ENCODE data around the gene ST8SIA4. TPM values are rescaled to one million over a fixed set of nuclear protein-coding genes. Genes with fewer than 3 reads are reported as not detected.
A peak's percentile ranks its signal among the peaks of the same experiment; 100 is the strongest.
"Not testable (repeated sequence)": the region's sequence is repeated elsewhere in the genome, so short reads cannot be mapped to it uniquely, and the experiment has no call there.

ST8SIA4 gene
- total and polyA plus RNA-seq, 2 donors (not counting 1 experiment from before 2014, with no cell fraction given): 9.5 to 42.6 TPM

GRCh38 chr5:100787648-100788047 is 115.4 kb downstream of the ST8SIA4 start:
- no peaks in the 10 kb centered on the region for H3K79me2 ChIP-seq (ENCODE audit: control insufficient read depth, insufficient read depth, low read length)
- TF ChIP-seq EZH2 (IDR thresholded peaks at IDR 0.05; ENCODE audit: borderline replicate concordance, insufficient read depth, low read depth, low read length, poor library complexity, severe bottlenecking): no peak
- TF ChIP-seq, protein P1, sequence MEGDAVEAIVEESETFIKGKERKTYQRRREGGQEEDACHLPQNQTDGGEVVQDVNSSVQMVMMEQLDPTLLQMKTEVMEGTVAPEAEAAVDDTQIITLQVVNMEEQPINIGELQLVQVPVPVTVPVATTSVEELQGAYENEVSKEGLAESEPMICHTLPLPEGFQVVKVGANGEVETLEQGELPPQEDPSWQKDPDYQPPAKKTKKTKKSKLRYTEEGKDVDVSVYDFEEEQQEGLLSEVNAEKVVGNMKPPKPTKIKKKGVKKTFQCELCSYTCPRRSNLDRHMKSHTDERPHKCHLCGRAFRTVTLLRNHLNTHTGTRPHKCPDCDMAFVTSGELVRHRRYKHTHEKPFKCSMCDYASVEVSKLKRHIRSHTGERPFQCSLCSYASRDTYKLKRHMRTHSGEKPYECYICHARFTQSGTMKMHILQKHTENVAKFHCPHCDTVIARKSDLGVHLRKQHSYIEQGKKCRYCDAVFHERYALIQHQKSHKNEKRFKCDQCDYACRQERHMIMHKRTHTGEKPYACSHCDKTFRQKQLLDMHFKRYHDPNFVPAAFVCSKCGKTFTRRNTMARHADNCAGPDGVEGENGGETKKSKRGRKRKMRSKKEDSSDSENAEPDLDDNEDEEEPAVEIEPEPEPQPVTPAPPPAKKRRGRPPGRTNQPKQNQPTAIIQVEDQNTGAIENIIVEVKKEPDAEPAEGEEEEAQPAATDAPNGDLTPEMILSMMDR (IDR thresholded peaks at IDR 0.05): no peak
- H3K27me3 ChIP-seq (replicated peaks in 1 of 4; ENCODE audit: control extremely low read depth in 1 of 4, control insufficient read depth in 3 of 4, insufficient read depth in 4 of 4, low read length in 3 of 4): no peaks in the 10 kb centered on the region
- H3K27ac Mint-ChIP-seq: no peak overlapping the region
- no peak overlapping the region for H3K4me3 ChIP-seq (ENCODE audit: control extremely low read depth in 1 of 5, extremely low read depth in 1 of 5, insufficient read depth in 1 of 5, low read depth in 2 of 5, low read length in 4 of 5)
- H2AFZ ChIP-seq (ENCODE audit: insufficient read depth, low read depth, low read length, poor library complexity, severe bottlenecking): no peak overlapping the region
- H3K36me3 ChIP-seq (replicated peaks in 1 of 2; ENCODE audit: control extremely low read depth in 1 of 2, control insufficient read depth in 1 of 2, extremely low read depth in 1 of 2, insufficient read depth in 2 of 2, low read length in 1 of 2): no peaks in the 10 kb centered on the region
- no peak for DNase-seq
- no peaks in the 10 kb centered on the region for H3K27me3 Mint-ChIP-seq
- H3K4me1 ChIP-seq (ENCODE audit: control insufficient read depth in 2 of 2, insufficient read depth in 2 of 2, low read length in 2 of 2): peaks cover 0 to 5% of the 10 kb centered on the region in 2 donors
- intact Hi-C loops (cut with micrococcal nuclease): no loop called here
- H3K4me2 ChIP-seq (replicated peaks; ENCODE audit: low read depth, low read length, poor library complexity, severe bottlenecking): no peak overlapping the region
- ATAC-seq (ENCODE audit: low read depth): peak; percentile 17
- no peak overlapping the region for H3K9ac ChIP-seq (ENCODE audit: low read length)
- no CpG with 5 or more reads among the region's 2 CpGs for WGBS (ENCODE audit: insufficient coverage)
- H3K4me3 Mint-ChIP-seq: no peak overlapping the region
- ChIA-PET CTCF (interaction anchor here (0.8 to 1.5 kb wide), 2 partner anchors 7 to 10 kb away, joined by 3 read pairs; no protein-coding TSS in a partner anchor), POLR2A (no interaction called here)
- H3K4me1 Mint-ChIP-seq: peaks cover 30% of the 10 kb centered on the region
- no peaks in the 10 kb centered on the region for H3K9me3 Mint-ChIP-seq (ENCODE audit: insufficient read depth)
- H3K27ac ChIP-seq (ENCODE audit: low read length in 2 of 2): no peak overlapping the region
- peaks cover 0 to 5% (median 0%) of the 10 kb centered on the region in 3 donors for H3K9me3 ChIP-seq (ENCODE audit: control extremely low read depth in 1 of 3, control insufficient read depth in 2 of 3, insufficient read depth in 1 of 3, low read length in 2 of 3)
- H4K20me1 ChIP-seq (ENCODE audit: control insufficient read depth, insufficient read depth, low read length, poor library complexity, severe bottlenecking): no peaks in the 10 kb centered on the region

- H3K27me3 ChIP-seq (replicated peaks in 1 of 4; ENCODE audit: control extremely low read depth in 1 of 4, control insufficient read depth in 3 of 4, insufficient read depth in 4 of 4, low read length in 3 of 4); H3K4me3 ChIP-seq (ENCODE audit: control extremely low read depth in 1 of 5, extremely low read depth in 1 of 5, insufficient read depth in 1 of 5, low read depth in 2 of 5, low read length in 4 of 5); H3K27ac Mint-ChIP-seq; H3K9me3 Mint-ChIP-seq (ENCODE audit: insufficient read depth); H2AFZ ChIP-seq (ENCODE audit: insufficient read depth, low read depth, low read length, poor library complexity, severe bottlenecking); DNase-seq; H3K27me3 Mint-ChIP-seq; H4K20me1 ChIP-seq (ENCODE audit: control insufficient read depth, insufficient read depth, low read length, poor library complexity, severe bottlenecking); H3K27ac ChIP-seq (ENCODE audit: low read length in 2 of 2); H3K79me2 ChIP-seq (ENCODE audit: control insufficient read depth, insufficient read depth, low read length); POLR2A ChIA-PET; H3K4me1 ChIP-seq (ENCODE audit: control insufficient read depth in 2 of 2, insufficient read depth in 2 of 2, low read length in 2 of 2); H3K4me2 ChIP-seq (replicated peaks; ENCODE audit: low read depth, low read length, poor library complexity, severe bottlenecking); intact Hi-C loops (cut with micrococcal nuclease); ATAC-seq (ENCODE audit: low read depth); H3K9ac ChIP-seq (ENCODE audit: low read length); H3K9me3 ChIP-seq (ENCODE audit: control extremely low read depth in 1 of 3, control insufficient read depth in 2 of 3, insufficient read depth in 1 of 3, low read length in 2 of 3); CTCF ChIA-PET; H3K36me3 ChIP-seq (replicated peaks in 1 of 2; ENCODE audit: control extremely low read depth in 1 of 2, control insufficient read depth in 1 of 2, extremely low read depth in 1 of 2, insufficient read depth in 2 of 2, low read length in 1 of 2); H3K4me3 Mint-ChIP-seq: not testable (repeated sequence)
- peaks cover 36% of the 10 kb centered on the region for H3K4me1 Mint-ChIP-seq
- WGBS (ENCODE audit: insufficient coverage): 100% methylated on average over 4 of the region's 19 CpGs
These were observed 117.5 kb downstream of the ST8SIA4 start for GRCh38 chr5:100785536-100785935.

Data from B cell (primary cell).